Activated CD8-positive, alpha-beta memory T cell treated with anti-CD3 and anti-CD28 coated beads, Interleukin-2, amount 10 ng/mL, durations not matched to agents 7 days and 5 days (primary cell): Measurements from ENCODE around the gene HSPG2. TPM values are rescaled to one million over a fixed set of nuclear protein-coding genes. Genes with fewer than 3 reads are reported as not detected.
"Not testable (repeated sequence)": the region's sequence is repeated elsewhere in the genome, so short reads cannot be mapped to it uniquely, and the experiment has no call there.

Experiments used
- ATAC-seq: fragments of 150-1000 bp; cut with Tn5 transposase; one replicate; pipeline ENCODE4 v1.10.0; 2021; ENCODE audit warnings: moderate library complexity
- CTCF ChIA-PET: fragments of 350-600 bp; sonication (Branson Sonifier 250); formaldehyde crosslinking; loops from one replicate; lab custom pipeline; 2021; ENCODE audit warnings: antibody characterized with exemption; lab: Charles Lee
- DNase-seq: peaks from one replicate; pipeline ENCODE4 v3.0.0-alpha.2; 2020
- H3K27ac Mint-ChIP-seq: one replicate; pipeline ENCODE4 v1.8.0; 2021; ENCODE audit warnings: mild to moderate bottlenecking, mixed read lengths
- H3K27me3 Mint-ChIP-seq: one replicate; pipeline ENCODE4 v1.8.0; 2021; ENCODE audit warnings: mixed read lengths
- H3K36me3 Mint-ChIP-seq: one replicate; pipeline ENCODE4 v1.8.0; 2021; ENCODE audit warnings: mild to moderate bottlenecking, mixed read lengths
- H3K4me1 Mint-ChIP-seq: one replicate; pipeline ENCODE4 v1.8.0; 2021; ENCODE audit warnings: mixed read lengths
- H3K4me3 Mint-ChIP-seq: one replicate; pipeline ENCODE4 v1.8.0; 2021; ENCODE audit warnings: mild to moderate bottlenecking, moderate library complexity, mixed read lengths
- H3K9me3 Mint-ChIP-seq: one replicate; pipeline ENCODE4 v1.8.0; 2022; ENCODE audit warnings: low read depth, mixed read lengths
- total RNA-seq, 2 experiments: library from RNA; stranded (reverse); gene quantifications; one replicate each; pipeline ENCODE4 v1.2.3, GENCODE V29; 2021

Gene HSPG2
- total RNA-seq, 2 experiments from 2014 or later = 1.0 to 2.5 TPM

GRCh38 chr1:21785764-21786163, 151.3 kb downstream of the HSPG2 start:
- not testable (repeated sequence) for H3K36me3 Mint-ChIP-seq, H3K4me3 Mint-ChIP-seq, ATAC-seq, H3K27me3 Mint-ChIP-seq, DNase-seq, H3K9me3 Mint-ChIP-seq, H3K27ac Mint-ChIP-seq
- peaks cover 13% of the 10 kb centered on the region for H3K4me1 Mint-ChIP-seq
- CTCF ChIA-PET = interaction anchor here (0.6 kb wide), 1 partner anchor 1101 kb away, joined by 3 read pairs; no protein-coding TSS in a partner anchor

- H3K4me3 Mint-ChIP-seq = peak overlapping the region; percentile 98
- DNase-seq (no peak), ATAC-seq (no peak)
- CTCF ChIA-PET = interaction anchor here (0.8 to 3.2 kb wide), 3 partner anchors 11 to 241 kb away, joined by 3 to 11 read pairs (median 7); no protein-coding TSS in a partner anchor
- peaks cover 23% of the 10 kb centered on the region for H3K4me1 Mint-ChIP-seq
- peaks cover 4% of the 10 kb centered on the region for H3K27me3 Mint-ChIP-seq
- peak overlapping the region; percentile 100 for H3K27ac Mint-ChIP-seq
- H3K9me3 Mint-ChIP-seq = no peaks in the 10 kb centered on the region
- H3K36me3 Mint-ChIP-seq = peaks cover 10% of the 10 kb centered on the region
Measured at GRCh38 chr1:21783679-21784603, 153.2 kb downstream of the HSPG2 start.

GRCh38 chr1:21782868-21783678, 154.0 kb downstream of the HSPG2 start, which contains the start of gene USP48:
USP48 (minus strand) TSS chr1:21783149; CDS start chr1:21782957, 192 bp downstream.
- Mint-ChIP-seq H3K4me1 (peaks cover 27% of the 10 kb centered on the region), H3K27me3 (peaks cover 4% of the 10 kb centered on the region), H3K27ac (peak within 1 kb of the TSS; percentile 100), H3K4me3 (peak within 1 kb of the TSS; percentile 98), H3K36me3 (peaks cover 15% of the 10 kb centered on the region), H3K9me3 (no peaks in the 10 kb centered on the region)
- CTCF ChIA-PET = interaction anchor here (0.5 to 3.2 kb wide), 9 partner anchors 10 to 1341 kb away, joined by 3 to 11 read pairs (median 3); no protein-coding TSS in a partner anchor
- peak; percentile 98 for DNase-seq
- ATAC-seq = peak; percentile 88

- DNase-seq (peak; percentile 73), ATAC-seq (peak; percentile 22)
- peak overlapping the region; percentile 98 for H3K4me3 Mint-ChIP-seq
- peaks cover 4% of the 10 kb centered on the region for H3K27me3 Mint-ChIP-seq
- peak overlapping the region; percentile 100 for H3K27ac Mint-ChIP-seq
- H3K4me1 Mint-ChIP-seq = peaks cover 31% of the 10 kb centered on the region
- CTCF ChIA-PET = interaction anchor here (0.5 to 3.2 kb wide), 7 partner anchors 9 to 1341 kb away, joined by 3 to 11 read pairs (median 3); no protein-coding TSS in a partner anchor
- peaks cover 19% of the 10 kb centered on the region for H3K36me3 Mint-ChIP-seq
- no peaks in the 10 kb centered on the region for H3K9me3 Mint-ChIP-seq
Measured at GRCh38 chr1:21782349-21782867, 154.7 kb downstream of the HSPG2 start.

GRCh38 chr1:21781815-21782348, 155.2 kb downstream of the HSPG2 start:
- Mint-ChIP-seq H3K4me1 (peaks cover 36% of the 10 kb centered on the region), H3K4me3 (peak overlapping the region; percentile 98), H3K27me3 (peaks cover 2% of the 10 kb centered on the region), H3K27ac (peak overlapping the region; percentile 100), H3K9me3 (no peaks in the 10 kb centered on the region), H3K36me3 (peaks cover 21% of the 10 kb centered on the region)
- DNase-seq (no peak), ATAC-seq (peak; percentile 5)
- CTCF ChIA-PET = interaction anchor here (0.9 to 3.2 kb wide), 5 partner anchors 9 to 242 kb away, joined by 3 to 11 read pairs (median 7); no protein-coding TSS in a partner anchor

GRCh38 chr1:21779613-21780521, 157.2 kb downstream of the HSPG2 start:
- peaks cover 28% of the 10 kb centered on the region for H3K36me3 Mint-ChIP-seq

GRCh38 chr1:21778405-21778727, 158.7 kb downstream of the HSPG2 start:
- peaks cover 28% of the 10 kb centered on the region for H3K36me3 Mint-ChIP-seq
- CTCF ChIA-PET = no interaction called here
- no peak for DNase-seq
- peak overlapping the region; percentile 21 for H3K4me3 Mint-ChIP-seq
- ATAC-seq = no peak
- no peaks in the 10 kb centered on the region for H3K9me3 Mint-ChIP-seq
- peaks cover 57% of the 10 kb centered on the region for H3K4me1 Mint-ChIP-seq
- no peaks in the 10 kb centered on the region for H3K27me3 Mint-ChIP-seq
- no peak overlapping the region for H3K27ac Mint-ChIP-seq

More at GRCh38 chr1:21779613-21780521, 157.2 kb downstream of the HSPG2 start:
- no peaks in the 10 kb centered on the region for H3K9me3 Mint-ChIP-seq
- peaks cover 52% of the 10 kb centered on the region for H3K4me1 Mint-ChIP-seq
- H3K27me3 Mint-ChIP-seq = no peaks in the 10 kb centered on the region
- ATAC-seq (peak; percentile 4), DNase-seq (peak; percentile 73)
- H3K4me3 Mint-ChIP-seq = peak overlapping the region; percentile 65
- CTCF ChIA-PET = no interaction called here
- H3K27ac Mint-ChIP-seq = peak overlapping the region; percentile 82

GRCh38 chr1:21776925-21777324, 160.2 kb downstream of the HSPG2 start:
- peaks cover 29% of the 10 kb centered on the region for H3K36me3 Mint-ChIP-seq
- H3K4me3 Mint-ChIP-seq, ATAC-seq, DNase-seq, H3K9me3 Mint-ChIP-seq, H3K27me3 Mint-ChIP-seq: not testable (repeated sequence)
- H3K4me1 Mint-ChIP-seq = peaks cover 65% of the 10 kb centered on the region
- CTCF ChIA-PET = interaction anchor here (1.2 kb wide), 1 partner anchor 15 kb away, joined by 4 read pairs; no protein-coding TSS in a partner anchor
- peak overlapping the region; percentile 54 for H3K27ac Mint-ChIP-seq

- ATAC-seq = peak; percentile 11
- Mint-ChIP-seq H3K4me3 (no peak overlapping the region), H3K27me3 (no peaks in the 10 kb centered on the region), H3K27ac (peak overlapping the region; percentile 61), H3K9me3 (no peaks in the 10 kb centered on the region), H3K4me1 (peaks cover 63% of the 10 kb centered on the region), H3K36me3 (peaks cover 29% of the 10 kb centered on the region)
- CTCF ChIA-PET = interaction anchor here (1.2 kb wide), 1 partner anchor 16 kb away, joined by 4 read pairs; no protein-coding TSS in a partner anchor
- DNase-seq = no peak
Measured at GRCh38 chr1:21775985-21776562, 161.0 kb downstream of the HSPG2 start.

GRCh38 chr1:21775550-21775914, 161.6 kb downstream of the HSPG2 start:
- peaks cover 64% of the 10 kb centered on the region for H3K4me1 Mint-ChIP-seq
- H3K9me3 Mint-ChIP-seq = no peaks in the 10 kb centered on the region
- ATAC-seq (no peak), DNase-seq (no peak)
- no peak overlapping the region for H3K4me3 Mint-ChIP-seq
- H3K27me3 Mint-ChIP-seq = no peaks in the 10 kb centered on the region
- peaks cover 29% of the 10 kb centered on the region for H3K36me3 Mint-ChIP-seq
- CTCF ChIA-PET = no interaction called here
- H3K27ac Mint-ChIP-seq = peak overlapping the region; percentile 61

- Mint-ChIP-seq H3K36me3 (peaks cover 29% of the 10 kb centered on the region), H3K27me3 (no peaks in the 10 kb centered on the region), H3K4me3 (no peak overlapping the region), H3K9me3 (no peaks in the 10 kb centered on the region), H3K4me1 (peaks cover 64% of the 10 kb centered on the region), H3K27ac (peak overlapping the region; percentile 28)
- DNase-seq = no peak
- CTCF ChIA-PET = interaction anchor here (0.6 kb wide), 1 partner anchor 1254 kb away, joined by 4 read pairs; no protein-coding TSS in a partner anchor
- no peak for ATAC-seq
Measured at GRCh38 chr1:21774835-21775549, 162.1 kb downstream of the HSPG2 start.
